WTC11 (cell line): ENCODE data around the gene ELP4.

Experiments used
- ARID4B ChIP-seq: sonication (generic); formaldehyde crosslinking; IDR thresholded peaks from 2 replicates; pipeline ENCODE4 v1.8.0; 2023; ENCODE audit warnings: missing genetic modification reagents, mild to moderate bottlenecking, borderline replicate concordance
- ATF2 ChIP-seq: sonication (generic); formaldehyde crosslinking; IDR thresholded peaks from 2 replicates; pipeline ENCODE4 v1.8.1; 2022; ENCODE audit warnings: low read depth, missing genetic modification reagents, borderline replicate concordance
- CREM ChIP-seq: sonication (generic); formaldehyde crosslinking; IDR thresholded peaks from 2 replicates; pipeline ENCODE4 v1.8.1; 2022; ENCODE audit warnings: mild to moderate bottlenecking, missing genetic modification reagents, moderate library complexity
- CTCF ChIP-seq: fragments of 200-600 bp; IDR thresholded peaks from 2 replicates; pipeline ENCODE4 v1.8.0; 2022; ENCODE audit warnings: antibody characterized with exemption
- E2F1 ChIP-seq: sonication (generic); formaldehyde crosslinking; IDR thresholded peaks from 2 replicates; pipeline ENCODE4 v1.8.0; 2022; ENCODE audit warnings: mild to moderate bottlenecking, missing genetic modification reagents
- NFE2L1 ChIP-seq: sonication (generic); formaldehyde crosslinking; IDR thresholded peaks from 2 replicates; pipeline ENCODE4 v1.8.1; 2023; ENCODE audit warnings: missing genetic modification reagents
- NFYB ChIP-seq: sonication (generic); formaldehyde crosslinking; conservative IDR thresholded peaks from 2 replicates; pipeline ENCODE4 v1.8.0; 2022; ENCODE audit warnings: low read depth, missing genetic modification reagents
- NR3C1 ChIP-seq: sonication (generic); formaldehyde crosslinking; conservative IDR thresholded peaks from 2 replicates; pipeline ENCODE4 v1.8.1; 2023; ENCODE audit warnings: low read depth, mild to moderate bottlenecking, missing genetic modification reagents
- USF2 ChIP-seq: sonication (generic); formaldehyde crosslinking; IDR thresholded peaks from 2 replicates; pipeline ENCODE4 v1.8.1; 2023; ENCODE audit warnings: mild to moderate bottlenecking, missing genetic modification reagents, moderate library complexity
- ZNF121 ChIP-seq: sonication (generic); formaldehyde crosslinking; IDR thresholded peaks from 2 replicates; pipeline ENCODE4 v1.8.0; 2023; ENCODE audit warnings: missing genetic modification reagents
- ZNF138 ChIP-seq: sonication (generic); formaldehyde crosslinking; conservative IDR thresholded peaks from 2 replicates; pipeline ENCODE4 v1.8.1; 2022; ENCODE audit warnings: mild to moderate bottlenecking, moderate library complexity, missing genetic modification reagents
- ZNF263 ChIP-seq: sonication (generic); formaldehyde crosslinking; IDR thresholded peaks from 2 replicates; pipeline ENCODE4 v1.8.1; 2022; ENCODE audit warnings: low read depth, mild to moderate bottlenecking, moderate library complexity, missing genetic modification reagents
- ZNF671 ChIP-seq: fragments of 250-450 bp; sonication (Bioruptor Pico); IDR thresholded peaks from 2 replicates; pipeline ENCODE4 v1.8.0; 2021; ENCODE audit warnings: mild to moderate bottlenecking

- no peak for TF ChIP-seq E2F1
- no peak for TF ChIP-seq ZNF121 (CRISPR knock-in tag)
- TF ChIP-seq ZNF138 (CRISPR knock-in tag): no peak
- no peak for TF ChIP-seq USF2 (CRISPR knock-in tag)
- no peak for TF ChIP-seq CTCF
- no peak for TF ChIP-seq ATF2 (CRISPR knock-in tag)
- TF ChIP-seq ZNF263 (CRISPR knock-in tag): no peak
- no peak for TF ChIP-seq ZNF671
- TF ChIP-seq CREM: no peak
- TF ChIP-seq ARID4B (CRISPR knock-in tag): no peak
- no peak for TF ChIP-seq NR3C1 (CRISPR knock-in tag)
- TF ChIP-seq NFYB (CRISPR knock-in tag): no peak
- no peak for TF ChIP-seq NFE2L1
These were observed 145.9 kb downstream of the ELP4 start for GRCh38 chr11:31655483-31655882.
